Nephron (organoid): Measurements from ENCODE around the gene TSNAX.

Source experiments
- H3K27ac Mint-ChIP-seq, 3 experiments: 2 replicates each; pipeline ENCODE4 v1.8.0; 2020; ENCODE audit warnings: mixed read lengths in 3 of 3, mild to moderate bottlenecking in 2 of 3, moderate library complexity in 1 of 3
- H3K27me3 Mint-ChIP-seq: 2 replicates; pipeline ENCODE4 v1.8.0; 2021; ENCODE audit warnings: low read depth, mild to moderate bottlenecking, moderate library complexity, mixed read lengths
- H3K36me3 Mint-ChIP-seq: 2 replicates; pipeline ENCODE4 v1.8.0; 2020; ENCODE audit warnings: low read depth, mixed read lengths
- H3K4me1 Mint-ChIP-seq: 2 replicates; pipeline ENCODE4 v1.8.0; 2020; ENCODE audit warnings: mixed read lengths
- H3K4me3 Mint-ChIP-seq, 3 experiments: 2 replicates each; pipeline ENCODE4 v1.8.0; 2020; ENCODE audit warnings: mild to moderate bottlenecking in 3 of 3, mixed read lengths in 3 of 3, moderate library complexity in 2 of 3
- H3K9me3 Mint-ChIP-seq: 2 replicates; pipeline ENCODE4 v1.8.0; 2020; ENCODE audit warnings: mixed read lengths
- TF ChIP-seq, protein P1 (sequence below), 3 experiments: fragments of 200-600 bp; sonication (generic); IDR thresholded peaks; one replicate each; pipeline ENCODE4 v1.5.0; 2021; ENCODE audit warnings: antibody characterized with exemption in 3 of 3; ENCODE audit not compliant: unreplicated experiment in 3 of 3

TSNAX gene

GRCh38 chr1:231549733-231550447 is 21.4 kb downstream of the TSNAX start:
- TF ChIP-seq, protein P1, sequence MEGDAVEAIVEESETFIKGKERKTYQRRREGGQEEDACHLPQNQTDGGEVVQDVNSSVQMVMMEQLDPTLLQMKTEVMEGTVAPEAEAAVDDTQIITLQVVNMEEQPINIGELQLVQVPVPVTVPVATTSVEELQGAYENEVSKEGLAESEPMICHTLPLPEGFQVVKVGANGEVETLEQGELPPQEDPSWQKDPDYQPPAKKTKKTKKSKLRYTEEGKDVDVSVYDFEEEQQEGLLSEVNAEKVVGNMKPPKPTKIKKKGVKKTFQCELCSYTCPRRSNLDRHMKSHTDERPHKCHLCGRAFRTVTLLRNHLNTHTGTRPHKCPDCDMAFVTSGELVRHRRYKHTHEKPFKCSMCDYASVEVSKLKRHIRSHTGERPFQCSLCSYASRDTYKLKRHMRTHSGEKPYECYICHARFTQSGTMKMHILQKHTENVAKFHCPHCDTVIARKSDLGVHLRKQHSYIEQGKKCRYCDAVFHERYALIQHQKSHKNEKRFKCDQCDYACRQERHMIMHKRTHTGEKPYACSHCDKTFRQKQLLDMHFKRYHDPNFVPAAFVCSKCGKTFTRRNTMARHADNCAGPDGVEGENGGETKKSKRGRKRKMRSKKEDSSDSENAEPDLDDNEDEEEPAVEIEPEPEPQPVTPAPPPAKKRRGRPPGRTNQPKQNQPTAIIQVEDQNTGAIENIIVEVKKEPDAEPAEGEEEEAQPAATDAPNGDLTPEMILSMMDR (IDR thresholded peaks at IDR 0.05; ENCODE audit: unreplicated experiment in 3 of 3): no peak
- Mint-ChIP-seq H3K4me1 (no peaks in the 10 kb centered on the region), H3K36me3 (peaks cover 22% of the 10 kb centered on the region), H3K4me3 (no peak overlapping the region), H3K27me3 (no peaks in the 10 kb centered on the region), H3K27ac (no peak overlapping the region), H3K9me3 (no peaks in the 10 kb centered on the region)

DNA sequence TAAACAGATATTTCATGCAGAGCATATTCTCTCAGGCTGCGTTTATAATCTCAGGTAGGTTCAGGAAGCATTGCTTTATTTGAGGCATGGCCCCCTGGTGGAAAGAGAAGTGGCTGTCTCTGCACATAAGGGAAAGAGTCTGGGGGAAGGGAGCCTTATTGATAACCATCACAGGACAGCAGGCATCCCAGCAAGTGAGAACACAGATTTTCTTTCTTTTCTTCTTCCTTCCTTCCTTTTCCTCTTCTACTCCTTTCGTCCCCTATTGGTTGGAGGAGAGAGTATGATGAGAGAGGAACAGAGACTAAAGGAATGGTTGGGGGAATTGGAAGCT is 21.9 kb downstream of the TSNAX start:
- no peak overlapping the region for H3K4me3 Mint-ChIP-seq
- TF ChIP-seq, protein P1 (IDR thresholded peaks at IDR 0.05; ENCODE audit: unreplicated experiment in 3 of 3): peak; percentile 27 to 35 (median 34)
- H3K36me3 Mint-ChIP-seq: peaks cover 26% of the 10 kb centered on the region
- no peaks in the 10 kb centered on the region for H3K27me3 Mint-ChIP-seq
- H3K9me3 Mint-ChIP-seq: no peaks in the 10 kb centered on the region
- no peak overlapping the region for H3K27ac Mint-ChIP-seq
- H3K4me1 Mint-ChIP-seq: no peaks in the 10 kb centered on the region

DNA sequence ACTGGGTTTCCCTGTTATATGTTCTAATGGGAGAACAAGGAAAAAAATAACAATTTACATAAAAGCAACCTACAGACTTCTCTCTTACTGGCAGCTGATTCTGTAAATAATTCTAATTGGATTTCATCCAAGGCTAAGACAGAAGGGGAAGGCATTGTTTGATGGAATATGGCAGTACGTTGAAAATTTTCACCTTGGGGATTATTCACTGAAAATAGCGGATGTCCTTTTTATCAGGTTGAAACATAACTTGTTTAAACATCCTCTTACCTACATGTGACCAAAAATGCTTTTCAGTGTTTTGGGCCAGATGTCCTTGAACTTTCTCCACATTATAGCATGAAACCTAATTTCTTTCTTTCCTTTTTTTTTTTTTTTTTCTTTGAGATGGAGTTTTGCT is 24.9 kb downstream of the TSNAX start:
- Mint-ChIP-seq H3K27ac (no peak overlapping the region), H3K27me3 (no peaks in the 10 kb centered on the region), H3K36me3 (peaks cover 24% of the 10 kb centered on the region), H3K4me1 (peaks cover 1% of the 10 kb centered on the region), H3K9me3 (no peaks in the 10 kb centered on the region), H3K4me3 (no peak overlapping the region)
- TF ChIP-seq, protein P1 (IDR thresholded peaks at IDR 0.05; ENCODE audit: unreplicated experiment in 3 of 3): no peak

DNA sequence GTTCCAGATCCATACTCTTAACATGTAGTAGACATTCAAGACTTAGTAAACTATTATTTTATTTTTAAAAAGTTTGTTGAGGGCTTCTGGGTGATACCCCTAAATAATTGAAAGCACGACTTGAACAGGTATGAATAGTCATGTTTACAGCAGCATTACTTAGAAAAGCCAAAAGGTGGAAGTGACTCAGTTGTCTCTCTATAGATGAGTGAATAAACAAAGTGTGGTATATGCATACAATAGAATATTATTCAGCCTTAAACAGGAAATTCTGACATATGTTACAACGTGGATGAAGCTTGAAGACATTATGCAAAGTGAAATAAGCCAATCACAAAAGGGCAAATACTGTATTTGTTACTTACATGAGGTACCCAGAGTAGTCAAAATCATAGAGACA is 26.5 kb downstream of the TSNAX start:
- Mint-ChIP-seq H3K36me3 (peaks cover 26% of the 10 kb centered on the region), H3K27me3 (no peaks in the 10 kb centered on the region), H3K27ac (no peak overlapping the region), H3K4me3 (no peak overlapping the region), H3K4me1 (peaks cover 3% of the 10 kb centered on the region), H3K9me3 (no peaks in the 10 kb centered on the region)
- TF ChIP-seq, protein P1 (IDR thresholded peaks at IDR 0.05; ENCODE audit: unreplicated experiment in 3 of 3): no peak

GRCh38 chr1:231557411-231557810 is 28.9 kb downstream of the TSNAX start:
- H3K4me1 Mint-ChIP-seq: peaks cover 3% of the 10 kb centered on the region
- no peaks in the 10 kb centered on the region for H3K27me3 Mint-ChIP-seq
- H3K27ac Mint-ChIP-seq: no peak overlapping the region
- no peaks in the 10 kb centered on the region for H3K9me3 Mint-ChIP-seq
- no peak overlapping the region for H3K4me3 Mint-ChIP-seq
- TF ChIP-seq, protein P1 (IDR thresholded peaks at IDR 0.05; ENCODE audit: unreplicated experiment in 3 of 3): no peak
- peaks cover 34% of the 10 kb centered on the region for H3K36me3 Mint-ChIP-seq
